GM12878 (cell line): ENCODE measurements around the gene TIMM50. TPM values are rescaled to one million over a fixed set of nuclear protein-coding genes. Genes with fewer than 3 reads are reported as not detected.

ENCODE experiments used
- BRCA1 ChIP-seq: IDR thresholded peaks from 2 replicates; pipeline ENCODE4 v1.6.1; 2011; ENCODE audit warnings: low read depth, low read length, improper control_type of control experiment
- EED ChIP-seq: sonication (generic); IDR thresholded peaks from 2 replicates; pipeline ENCODE4 v1.6.1; 2016; ENCODE audit warnings: antibody characterized with exemption, low read depth
- FOXK2 ChIP-seq: fragments of 450-650 bp; IDR thresholded peaks from 2 replicates; pipeline ENCODE4 v1.6.1; 2017; ENCODE audit warnings: mild to moderate bottlenecking, moderate library complexity
- GATAD2B ChIP-seq: fragments of 450-650 bp; conservative IDR thresholded peaks from 2 replicates; pipeline ENCODE4 v1.6.1; 2017; ENCODE audit warnings: low read depth, mild to moderate bottlenecking, moderate library complexity
- HCFC1 ChIP-seq: fragments of 150-350 bp; IDR thresholded peaks from 2 replicates; pipeline ENCODE4 v1.6.1; 2014; ENCODE audit warnings: low read length
- IKZF2 ChIP-seq, 2 experiments: fragments of 450-650 bp; IDR thresholded peaks; 2 replicates each; pipeline ENCODE4 v1.6.1; 2017; ENCODE audit warnings: mild to moderate bottlenecking in 2 of 2, moderate library complexity in 2 of 2
- MXI1 ChIP-seq: fragments of 150-350 bp; IDR thresholded peaks from 2 replicates; pipeline ENCODE4 v1.6.1; 2011; ENCODE audit warnings: low read depth, mild to moderate bottlenecking, inconsistent platforms, low read length, improper control_type of control experiment
- NFXL1 ChIP-seq: fragments of 450-650 bp; IDR thresholded peaks from 2 replicates; pipeline ENCODE4 v1.6.1; 2017; ENCODE audit warnings: antibody characterized with exemption, mild to moderate bottlenecking, borderline replicate concordance
- POLR2A ChIP-seq: IDR thresholded peaks from 2 replicates; pipeline ENCODE4 v1.6.1; 2011; ENCODE audit warnings: low read depth, mild to moderate bottlenecking, low read length
- POU2F2 ChIP-seq: IDR thresholded peaks from 3 replicates; pipeline ENCODE4 v1.6.1; 2011; ENCODE audit warnings: low read depth, mild to moderate bottlenecking, low read length, borderline replicate concordance
- RUNX3 ChIP-seq: IDR thresholded peaks from 2 replicates; pipeline ENCODE4 v1.6.1; 2012; ENCODE audit warnings: low read length, inconsistent platforms
- SMARCA5 ChIP-seq: fragments of 450-650 bp; IDR thresholded peaks from 2 replicates; pipeline ENCODE4 v1.6.1; 2017; ENCODE audit warnings: mild to moderate bottlenecking
- SREBF2 ChIP-seq: IDR thresholded peaks from 2 replicates; pipeline ENCODE4 v1.6.1; 2012; ENCODE audit warnings: mild to moderate bottlenecking, low read length
- TCF3 ChIP-seq: IDR thresholded peaks from 2 replicates; pipeline ENCODE4 v1.6.1; 2012; ENCODE audit warnings: low read depth, mild to moderate bottlenecking, low read length, borderline replicate concordance; ENCODE audit not compliant: insufficient read depth
- ZSCAN29 ChIP-seq: fragments of 450-650 bp; IDR thresholded peaks from 2 replicates; pipeline ENCODE4 v1.6.1; 2017; ENCODE audit warnings: mild to moderate bottlenecking, moderate library complexity
- polyA plus RNA-seq, 11 experiments: library from polyadenylated mRNA; depleted of rRNA in 4 of 11; unstranded in 6 of 11; stranded (reverse) in 5 of 11; fragments of >200 nt; fragmentation: Nextera tagmentation in 4 of 11; fragmentation: Illumina TruSeq in 1 of 11; extraction: Ambion mirVana in 4 of 11; extraction: Trizol in 1 of 11; gene quantifications; 1 replicate in 1 of 11; 2 replicates in 10 of 11; pipeline versions ENCODE4 v1.2.1 to v1.2.3, GENCODE V29; 2011 to 2016; ENCODE audit warnings: inconsistent platforms in 2 of 11, missing spikeins in 2 of 11, low read depth in 1 of 11
- total RNA-seq, 4 experiments: library from RNA; depleted of rRNA in 3 of 4; stranded (reverse); fragments of >200 nt in 3 of 4; fragmentation: Illumina TruSeq in 1 of 4; extraction: Trizol in 1 of 4; gene quantifications; 2 replicates each; pipeline versions ENCODE4 v1.2.1 to v1.2.3, GENCODE V29; 2013 to 2021
- TF ChIP-seq, protein P1 (sequence below): fragments of 450-650 bp; IDR thresholded peaks from 2 replicates; pipeline ENCODE4 v1.6.1; 2017; ENCODE audit warnings: mild to moderate bottlenecking, moderate library complexity
- TF ChIP-seq, protein P2 (sequence below): IDR thresholded peaks from 2 replicates; pipeline ENCODE4 v1.6.1; 2011; ENCODE audit warnings: low read depth, low read length, improper control_type of control experiment, borderline replicate concordance
- TF ChIP-seq, protein P3 (sequence below), 3 experiments: IDR thresholded peaks in 2 of 3; conservative IDR thresholded peaks in 1 of 3; 2 replicates each; pipeline ENCODE4 v1.5.1; 2011; ENCODE audit warnings: low read depth in 3 of 3, low read length in 3 of 3, mild to moderate bottlenecking in 3 of 3, control low read depth in 2 of 3, moderate library complexity in 2 of 3, inconsistent platforms in 1 of 3, mixed read lengths in 1 of 3; ENCODE audit not compliant: control insufficient read depth in 2 of 3, insufficient read depth in 1 of 3; ENCODE audit errors: extremely low read depth in 1 of 3
- TF ChIP-seq, protein P4 (sequence below): fragments of 450-650 bp; IDR thresholded peaks from 2 replicates; pipeline ENCODE4 v1.6.1; 2017; ENCODE audit warnings: mild to moderate bottlenecking, low read depth, inconsistent platforms; ENCODE audit not compliant: poor library complexity, severe bottlenecking

TIMM50 gene
- total and polyA plus RNA-seq, 10 of the 15 experiments (the other 5 are each of a cell fraction or from before 2014, with no cell fraction given): 15.6 to 146 (median 101) TPM

DNA sequence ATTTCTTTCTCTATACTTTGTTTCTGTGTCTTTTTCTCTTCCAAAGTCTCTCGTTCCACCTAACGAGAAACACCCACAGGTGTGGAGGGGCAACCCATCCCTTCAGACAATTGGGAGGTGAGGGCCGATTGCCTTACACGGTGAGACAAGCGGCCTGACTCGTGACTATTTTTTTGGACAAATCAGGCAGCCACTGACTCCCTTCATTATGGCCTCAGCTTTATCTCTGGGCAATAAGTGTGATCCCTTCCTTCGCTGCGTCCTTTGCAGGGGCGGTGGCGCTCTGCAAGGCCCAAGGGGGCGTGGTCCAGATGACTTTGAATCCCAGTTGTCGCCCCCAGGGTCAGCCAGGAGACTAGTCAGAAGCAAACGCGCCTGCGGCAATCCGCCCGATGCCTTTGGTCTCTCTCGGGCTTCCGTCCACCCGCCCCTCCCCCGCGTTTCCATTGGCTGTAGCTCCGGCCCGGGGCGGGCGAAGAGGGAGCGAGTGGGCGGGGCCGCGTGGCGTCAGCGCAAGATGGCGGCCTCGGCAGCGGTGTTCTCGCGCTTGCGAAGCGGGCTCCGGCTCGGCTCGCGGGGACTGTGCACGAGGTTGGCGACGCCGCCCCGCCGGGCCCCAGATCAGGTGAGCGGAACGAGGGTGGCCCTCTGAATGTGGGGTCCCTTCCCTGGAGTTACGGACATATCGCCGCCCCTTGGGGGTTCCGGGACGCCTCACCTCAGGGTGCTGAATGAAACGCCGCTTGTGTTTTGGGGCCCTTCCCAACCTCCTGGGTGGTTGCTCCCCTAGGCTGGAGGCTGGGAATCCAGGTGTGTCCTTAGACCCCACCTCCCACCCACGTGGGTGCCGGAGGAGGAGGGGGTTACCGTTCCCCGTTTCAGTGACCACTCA, at the start of gene TIMM50 (continued):
- TF ChIP-seq, protein P1, sequence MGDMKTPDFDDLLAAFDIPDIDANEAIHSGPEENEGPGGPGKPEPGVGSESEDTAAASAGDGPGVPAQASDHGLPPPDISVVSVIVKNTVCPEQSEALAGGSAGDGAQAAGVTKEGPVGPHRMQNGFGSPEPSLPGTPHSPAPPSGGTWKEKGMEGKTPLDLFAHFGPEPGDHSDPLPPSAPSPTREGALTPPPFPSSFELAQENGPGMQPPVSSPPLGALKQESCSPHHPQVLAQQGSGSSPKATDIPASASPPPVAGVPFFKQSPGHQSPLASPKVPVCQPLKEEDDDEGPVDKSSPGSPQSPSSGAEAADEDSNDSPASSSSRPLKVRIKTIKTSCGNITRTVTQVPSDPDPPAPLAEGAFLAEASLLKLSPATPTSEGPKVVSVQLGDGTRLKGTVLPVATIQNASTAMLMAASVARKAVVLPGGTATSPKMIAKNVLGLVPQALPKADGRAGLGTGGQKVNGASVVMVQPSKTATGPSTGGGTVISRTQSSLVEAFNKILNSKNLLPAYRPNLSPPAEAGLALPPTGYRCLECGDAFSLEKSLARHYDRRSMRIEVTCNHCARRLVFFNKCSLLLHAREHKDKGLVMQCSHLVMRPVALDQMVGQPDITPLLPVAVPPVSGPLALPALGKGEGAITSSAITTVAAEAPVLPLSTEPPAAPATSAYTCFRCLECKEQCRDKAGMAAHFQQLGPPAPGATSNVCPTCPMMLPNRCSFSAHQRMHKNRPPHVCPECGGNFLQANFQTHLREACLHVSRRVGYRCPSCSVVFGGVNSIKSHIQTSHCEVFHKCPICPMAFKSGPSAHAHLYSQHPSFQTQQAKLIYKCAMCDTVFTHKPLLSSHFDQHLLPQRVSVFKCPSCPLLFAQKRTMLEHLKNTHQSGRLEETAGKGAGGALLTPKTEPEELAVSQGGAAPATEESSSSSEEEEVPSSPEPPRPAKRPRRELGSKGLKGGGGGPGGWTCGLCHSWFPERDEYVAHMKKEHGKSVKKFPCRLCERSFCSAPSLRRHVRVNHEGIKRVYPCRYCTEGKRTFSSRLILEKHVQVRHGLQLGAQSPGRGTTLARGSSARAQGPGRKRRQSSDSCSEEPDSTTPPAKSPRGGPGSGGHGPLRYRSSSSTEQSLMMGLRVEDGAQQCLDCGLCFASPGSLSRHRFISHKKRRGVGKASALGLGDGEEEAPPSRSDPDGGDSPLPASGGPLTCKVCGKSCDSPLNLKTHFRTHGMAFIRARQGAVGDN: 0 out of 2 replicates have a peak, but pooled peaks have one; percentile 30
- TF ChIP-seq, protein P2, sequence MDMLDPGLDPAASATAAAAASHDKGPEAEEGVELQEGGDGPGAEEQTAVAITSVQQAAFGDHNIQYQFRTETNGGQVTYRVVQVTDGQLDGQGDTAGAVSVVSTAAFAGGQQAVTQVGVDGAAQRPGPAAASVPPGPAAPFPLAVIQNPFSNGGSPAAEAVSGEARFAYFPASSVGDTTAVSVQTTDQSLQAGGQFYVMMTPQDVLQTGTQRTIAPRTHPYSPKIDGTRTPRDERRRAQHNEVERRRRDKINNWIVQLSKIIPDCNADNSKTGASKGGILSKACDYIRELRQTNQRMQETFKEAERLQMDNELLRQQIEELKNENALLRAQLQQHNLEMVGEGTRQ: no peak
- no peak for TF ChIP-seq ZSCAN29
- peak; percentile 68 for TF ChIP-seq HCFC1
- no peak for TF ChIP-seq BRCA1
- TF ChIP-seq, protein P3, sequence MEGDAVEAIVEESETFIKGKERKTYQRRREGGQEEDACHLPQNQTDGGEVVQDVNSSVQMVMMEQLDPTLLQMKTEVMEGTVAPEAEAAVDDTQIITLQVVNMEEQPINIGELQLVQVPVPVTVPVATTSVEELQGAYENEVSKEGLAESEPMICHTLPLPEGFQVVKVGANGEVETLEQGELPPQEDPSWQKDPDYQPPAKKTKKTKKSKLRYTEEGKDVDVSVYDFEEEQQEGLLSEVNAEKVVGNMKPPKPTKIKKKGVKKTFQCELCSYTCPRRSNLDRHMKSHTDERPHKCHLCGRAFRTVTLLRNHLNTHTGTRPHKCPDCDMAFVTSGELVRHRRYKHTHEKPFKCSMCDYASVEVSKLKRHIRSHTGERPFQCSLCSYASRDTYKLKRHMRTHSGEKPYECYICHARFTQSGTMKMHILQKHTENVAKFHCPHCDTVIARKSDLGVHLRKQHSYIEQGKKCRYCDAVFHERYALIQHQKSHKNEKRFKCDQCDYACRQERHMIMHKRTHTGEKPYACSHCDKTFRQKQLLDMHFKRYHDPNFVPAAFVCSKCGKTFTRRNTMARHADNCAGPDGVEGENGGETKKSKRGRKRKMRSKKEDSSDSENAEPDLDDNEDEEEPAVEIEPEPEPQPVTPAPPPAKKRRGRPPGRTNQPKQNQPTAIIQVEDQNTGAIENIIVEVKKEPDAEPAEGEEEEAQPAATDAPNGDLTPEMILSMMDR (IDR thresholded peaks at IDR 0.05 in 2 of 3, conservative IDR thresholded peaks at IDR 0.05 in 1 of 3; ENCODE audit: control insufficient read depth in 2 of 3, extremely low read depth in 1 of 3, insufficient read depth in 1 of 3, low read depth in 3 of 3, low read length in 3 of 3): no peak
- TF ChIP-seq SMARCA5: no peak
- 0 out of 2 replicates have a peak, but pooled peaks have one; percentile 11 for TF ChIP-seq GATAD2B
- no peak for TF ChIP-seq EED
- peak; percentile 3; the same call in 1 of the 3 replicates for TF ChIP-seq POU2F2
- TF ChIP-seq TCF3: no peak
- peak; percentile 72; the same call in 1 of the 2 replicates for TF ChIP-seq MXI1
- no peak for TF ChIP-seq IKZF2 (IDR thresholded peaks at IDR 0.05)
- no peak for TF ChIP-seq SREBF2
- TF ChIP-seq RUNX3: peak; percentile 61
- peak; percentile 95 for TF ChIP-seq POLR2A
- no peak for TF ChIP-seq FOXK2
- TF ChIP-seq, protein P4, sequence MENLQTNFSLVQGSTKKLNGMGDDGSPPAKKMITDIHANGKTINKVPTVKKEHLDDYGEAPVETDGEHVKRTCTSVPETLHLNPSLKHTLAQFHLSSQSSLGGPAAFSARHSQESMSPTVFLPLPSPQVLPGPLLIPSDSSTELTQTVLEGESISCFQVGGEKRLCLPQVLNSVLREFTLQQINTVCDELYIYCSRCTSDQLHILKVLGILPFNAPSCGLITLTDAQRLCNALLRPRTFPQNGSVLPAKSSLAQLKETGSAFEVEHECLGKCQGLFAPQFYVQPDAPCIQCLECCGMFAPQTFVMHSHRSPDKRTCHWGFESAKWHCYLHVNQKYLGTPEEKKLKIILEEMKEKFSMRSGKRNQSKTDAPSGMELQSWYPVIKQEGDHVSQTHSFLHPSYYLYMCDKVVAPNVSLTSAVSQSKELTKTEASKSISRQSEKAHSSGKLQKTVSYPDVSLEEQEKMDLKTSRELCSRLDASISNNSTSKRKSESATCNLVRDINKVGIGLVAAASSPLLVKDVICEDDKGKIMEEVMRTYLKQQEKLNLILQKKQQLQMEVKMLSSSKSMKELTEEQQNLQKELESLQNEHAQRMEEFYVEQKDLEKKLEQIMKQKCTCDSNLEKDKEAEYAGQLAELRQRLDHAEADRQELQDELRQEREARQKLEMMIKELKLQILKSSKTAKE: no peak
- TF ChIP-seq NFXL1: no peak
